Measurements from ENCODE around the gene IGDCC3.

Gene IGDCC3

GRCh38 chr15:65420975-65421359 is 43.2 kb upstream of the IGDCC3 start:
- H3K27me3 ChIP-seq (ENCODE audit: insufficient read depth, poor library complexity, severe bottlenecking) = peaks cover 39% of the 10 kb centered on the region
- no peak overlapping the region for H3K27ac ChIP-seq (replicated peaks)
- TF ChIP-seq POLR2AphosphoS5 (IDR thresholded peaks at IDR 0.05; ENCODE audit: low read depth) (no peak), REST (IDR thresholded peaks at IDR 0.05; ENCODE audit: insufficient replicate concordance, low read depth) (no peak), CTCF (IDR thresholded peaks at IDR 0.05; ENCODE audit: insufficient read depth, low read length) (no peak), GABPA (IDR thresholded peaks at IDR 0.05; ENCODE audit: low read depth) (no peak), SPI1 (IDR thresholded peaks at IDR 0.05; ENCODE audit: borderline replicate concordance, low read depth) (no peak)
- DNase-seq (ENCODE audit: low read depth in 1 of 2, low spot score in 1 of 2) = no peak
- H3K4me3 ChIP-seq (replicated peaks; ENCODE audit: insufficient read depth, low read length) = no peak overlapping the region

GRCh38 chr15:65418596-65418995 is 40.8 kb upstream of the IGDCC3 start:
- TF ChIP-seq GABPA (IDR thresholded peaks at IDR 0.05; ENCODE audit: low read depth) = no peak
- TF ChIP-seq REST (IDR thresholded peaks at IDR 0.05; ENCODE audit: insufficient replicate concordance, low read depth) = no peak
- no peak for TF ChIP-seq CTCF (IDR thresholded peaks at IDR 0.05; ENCODE audit: insufficient read depth, low read length)
- no peak for TF ChIP-seq SPI1 (IDR thresholded peaks at IDR 0.05; ENCODE audit: borderline replicate concordance, low read depth)
- TF ChIP-seq POLR2AphosphoS5 (IDR thresholded peaks at IDR 0.05; ENCODE audit: low read depth) = no peak
- Histone ChIP-seq H3K4me3 (replicated peaks; ENCODE audit: insufficient read depth, low read length) (no peak overlapping the region), H3K27ac (replicated peaks) (no peak overlapping the region), H3K27me3 (ENCODE audit: insufficient read depth, poor library complexity, severe bottlenecking) (peaks cover 27% of the 10 kb centered on the region)
- no peak for DNase-seq (ENCODE audit: low read depth in 1 of 2, low spot score in 1 of 2)

GRCh38 chr15:65416845-65417416 is 39.1 kb upstream of the IGDCC3 start:
- Histone ChIP-seq H3K27me3 (ENCODE audit: insufficient read depth, poor library complexity, severe bottlenecking) (peaks cover 16% of the 10 kb centered on the region), H3K4me3 (replicated peaks; ENCODE audit: insufficient read depth, low read length) (no peak overlapping the region), H3K27ac (replicated peaks) (no peak overlapping the region)
- no peak for TF ChIP-seq CTCF (IDR thresholded peaks at IDR 0.05; ENCODE audit: insufficient read depth, low read length)
- TF ChIP-seq REST (IDR thresholded peaks at IDR 0.05; ENCODE audit: insufficient replicate concordance, low read depth) = no peak
- no peak for TF ChIP-seq SPI1 (IDR thresholded peaks at IDR 0.05; ENCODE audit: borderline replicate concordance, low read depth)
- no peak for TF ChIP-seq GABPA (IDR thresholded peaks at IDR 0.05; ENCODE audit: low read depth)
- TF ChIP-seq POLR2AphosphoS5 (IDR thresholded peaks at IDR 0.05; ENCODE audit: low read depth) = no peak
- DNase-seq (ENCODE audit: low read depth in 1 of 2, low spot score in 1 of 2) = no peak
